GM12878 (cell line): ENCODE results near the gene ATP13A2.

Experiments
- ATF3 ChIP-seq: IDR thresholded peaks from 2 replicates; pipeline ENCODE4 v1.6.1; 2011; ENCODE audit warnings: low read depth, mild to moderate bottlenecking, low read length, moderate library complexity, borderline replicate concordance; ENCODE audit errors: extremely low read depth
- CEBPB ChIP-seq, 2 experiments: fragments of 150-350 bp in 1 of 2; IDR thresholded peaks; 2 replicates each; pipeline ENCODE4 v1.6.1; 2012 to 2014; ENCODE audit warnings: low read depth in 2 of 2, low read length in 2 of 2, borderline replicate concordance in 1 of 2, inconsistent platforms in 1 of 2
- ELK1 ChIP-seq: IDR thresholded peaks from 2 replicates; pipeline ENCODE4 v1.6.1; 2012; ENCODE audit warnings: low read depth, low read length, improper control_type of control experiment
- EZH2 ChIP-seq: IDR thresholded peaks from 2 replicates; pipeline ENCODE4 v1.6.1; 2012; ENCODE audit warnings: low read depth, mild to moderate bottlenecking, control low read depth, inconsistent platforms, low read length, borderline replicate concordance; ENCODE audit not compliant: control insufficient read depth
- FOS ChIP-seq: IDR thresholded peaks from 3 replicates; pipeline ENCODE4 v1.6.1; 2011; ENCODE audit warnings: borderline replicate concordance; ENCODE audit not compliant: insufficient read length; ENCODE audit errors: extremely low read depth
- MAX ChIP-seq: IDR thresholded peaks from 2 replicates; pipeline ENCODE4 v1.6.1; 2012; ENCODE audit warnings: low read depth, low read length, improper control_type of control experiment
- MYC ChIP-seq: IDR thresholded peaks from 2 replicates; pipeline ENCODE4 v1.6.1; 2011; ENCODE audit warnings: mild to moderate bottlenecking, low read length, moderate library complexity, inconsistent platforms; ENCODE audit not compliant: insufficient read depth, insufficient replicate concordance, insufficient read length, severe bottlenecking
- POLR2A ChIP-seq: IDR thresholded peaks from 2 replicates; pipeline ENCODE4 v1.6.1; 2011; ENCODE audit warnings: low read depth, mild to moderate bottlenecking, low read length
- SMARCA5 ChIP-seq: fragments of 450-650 bp; IDR thresholded peaks from 2 replicates; pipeline ENCODE4 v1.6.1; 2017; ENCODE audit warnings: mild to moderate bottlenecking
- STAT3 ChIP-seq: IDR thresholded peaks from 2 replicates; pipeline ENCODE4 v1.6.1; 2011; ENCODE audit warnings: low read depth, low read length, improper control_type of control experiment
- TF ChIP-seq, protein P1 (sequence below), 3 experiments: IDR thresholded peaks in 2 of 3; conservative IDR thresholded peaks in 1 of 3; 2 replicates each; pipeline ENCODE4 v1.5.1; 2011; ENCODE audit warnings: low read depth in 3 of 3, low read length in 3 of 3, mild to moderate bottlenecking in 3 of 3, control low read depth in 2 of 3, moderate library complexity in 2 of 3, inconsistent platforms in 1 of 3, mixed read lengths in 1 of 3; ENCODE audit not compliant: control insufficient read depth in 2 of 3, insufficient read depth in 1 of 3; ENCODE audit errors: extremely low read depth in 1 of 3

- TF ChIP-seq EZH2, result no peak
- no peak for TF ChIP-seq STAT3
- TF ChIP-seq ELK1, result no peak
- no peak for TF ChIP-seq SMARCA5
- no peak for TF ChIP-seq FOS
- TF ChIP-seq MAX, result no peak
- TF ChIP-seq POLR2A, result no peak
- TF ChIP-seq, protein P1, sequence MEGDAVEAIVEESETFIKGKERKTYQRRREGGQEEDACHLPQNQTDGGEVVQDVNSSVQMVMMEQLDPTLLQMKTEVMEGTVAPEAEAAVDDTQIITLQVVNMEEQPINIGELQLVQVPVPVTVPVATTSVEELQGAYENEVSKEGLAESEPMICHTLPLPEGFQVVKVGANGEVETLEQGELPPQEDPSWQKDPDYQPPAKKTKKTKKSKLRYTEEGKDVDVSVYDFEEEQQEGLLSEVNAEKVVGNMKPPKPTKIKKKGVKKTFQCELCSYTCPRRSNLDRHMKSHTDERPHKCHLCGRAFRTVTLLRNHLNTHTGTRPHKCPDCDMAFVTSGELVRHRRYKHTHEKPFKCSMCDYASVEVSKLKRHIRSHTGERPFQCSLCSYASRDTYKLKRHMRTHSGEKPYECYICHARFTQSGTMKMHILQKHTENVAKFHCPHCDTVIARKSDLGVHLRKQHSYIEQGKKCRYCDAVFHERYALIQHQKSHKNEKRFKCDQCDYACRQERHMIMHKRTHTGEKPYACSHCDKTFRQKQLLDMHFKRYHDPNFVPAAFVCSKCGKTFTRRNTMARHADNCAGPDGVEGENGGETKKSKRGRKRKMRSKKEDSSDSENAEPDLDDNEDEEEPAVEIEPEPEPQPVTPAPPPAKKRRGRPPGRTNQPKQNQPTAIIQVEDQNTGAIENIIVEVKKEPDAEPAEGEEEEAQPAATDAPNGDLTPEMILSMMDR (IDR thresholded peaks at IDR 0.05 in 2 of 3, conservative IDR thresholded peaks at IDR 0.05 in 1 of 3; ENCODE audit: control insufficient read depth in 2 of 3, extremely low read depth in 1 of 3, insufficient read depth in 1 of 3, low read depth in 3 of 3, low read length in 3 of 3), result no peak
- TF ChIP-seq MYC, result no peak
- TF ChIP-seq CEBPB (IDR thresholded peaks at IDR 0.05; ENCODE audit: borderline replicate concordance in 1 of 2, low read depth in 2 of 2, low read length in 2 of 2), result no peak
- TF ChIP-seq ATF3, result no peak
These were observed 8.8 kb upstream of the ATP13A2 start for GRCh38 chr1:17020502-17020901.
